ENCODE data around the gene SYNE3. TPM values are rescaled to one million over a fixed set of nuclear protein-coding genes. Genes with fewer than 3 reads are reported as not detected.

The SYNE3 gene
- total RNA-seq, 2 experiments from 2014 or later, result 91.5 TPM

- ChIA-PET CTCF (interaction anchor here (0.8 to 15.0 kb wide), 5 partner anchors 22 to 93 kb away, joined by 3 to 199 read pairs (median 10); partner anchors contain the start of gene SYNE3), POLR2A (interaction anchor here (1.2 to 1.5 kb wide), 2 partner anchors 7 to 11 kb away, joined by 4 read pairs; no protein-coding TSS in a partner anchor)
- Mint-ChIP-seq H3K27me3 (ENCODE audit: low read depth) (no peaks in the 10 kb centered on the region), H3K27ac (peak overlapping the region; percentile 45), H3K9me3 (ENCODE audit: insufficient read depth) (no peaks in the 10 kb centered on the region), H3K4me3 (no peak overlapping the region), H3K36me3 (ENCODE audit: low read depth) (peaks cover 23% of the 10 kb centered on the region), H3K4me1 (ENCODE audit: low read depth) (peaks cover 59% of the 10 kb centered on the region)
- ATAC-seq (no peak), DNase-seq (no peak)
Observed at GRCh38 chr14:95530473-95531276, 14.2 kb upstream of the SYNE3 start.

- DNase-seq (no peak), ATAC-seq (no peak)
- Mint-ChIP-seq H3K27ac (peak overlapping the region; percentile 54), H3K4me1 (ENCODE audit: low read depth) (peaks cover 71% of the 10 kb centered on the region), H3K36me3 (ENCODE audit: low read depth) (peaks cover 22% of the 10 kb centered on the region), H3K4me3 (no peak overlapping the region), H3K9me3 (ENCODE audit: insufficient read depth) (no peaks in the 10 kb centered on the region), H3K27me3 (ENCODE audit: low read depth) (no peaks in the 10 kb centered on the region)
- CTCF ChIA-PET, result interaction anchor here (0.9 to 15.0 kb wide), 5 partner anchors 18 to 94 kb away, joined by 3 to 199 read pairs (median 4); partner anchors contain the start of gene SYNE3
- POLR2A ChIA-PET, result interaction anchor here (0.6 kb wide), 1 partner anchor 371 kb away, joined by 3 read pairs; no protein-coding TSS in a partner anchor
Observed at GRCh38 chr14:95529216-95529615, 12.8 kb upstream of the SYNE3 start.

GRCh38 chr14:95527387-95528002 lies 11.0 kb upstream of the SYNE3 start:
- ATAC-seq (no peak), DNase-seq (peak; percentile 74)
- ChIA-PET POLR2A (interaction anchor here (0.9 to 1.7 kb wide), 3 partner anchors 12 to 75 kb away, joined by 3 to 6 read pairs (median 3); partner anchors contain the start of gene SYNE3), CTCF (interaction anchor here (0.7 to 15.0 kb wide), 26 partner anchors 8 to 102 kb away, joined by 3 to 199 read pairs (median 6); partner anchors contain the start of genes GLRX5 and SYNE3)
- Mint-ChIP-seq H3K27ac (peak overlapping the region; percentile 65), H3K9me3 (ENCODE audit: insufficient read depth) (no peaks in the 10 kb centered on the region), H3K4me3 (no peak overlapping the region), H3K4me1 (ENCODE audit: low read depth) (peaks cover 78% of the 10 kb centered on the region), H3K36me3 (ENCODE audit: low read depth) (peaks cover 19% of the 10 kb centered on the region), H3K27me3 (ENCODE audit: low read depth) (no peaks in the 10 kb centered on the region)

- ATAC-seq, result no peak
- POLR2A ChIA-PET, result interaction anchor here (0.9 to 1.7 kb wide), 3 partner anchors 11 to 75 kb away, joined by 3 to 6 read pairs (median 3); partner anchors contain the start of gene SYNE3
- H3K27me3 Mint-ChIP-seq (ENCODE audit: low read depth), result no peaks in the 10 kb centered on the region
- no peak for DNase-seq
- H3K27ac Mint-ChIP-seq, result peak overlapping the region; percentile 95
- CTCF ChIA-PET, result interaction anchor here (0.7 to 15.0 kb wide), 25 partner anchors 8 to 102 kb away, joined by 3 to 199 read pairs (median 7); partner anchors contain the start of genes GLRX5 and SYNE3
- peaks cover 17% of the 10 kb centered on the region for H3K36me3 Mint-ChIP-seq (ENCODE audit: low read depth)
- H3K4me3 Mint-ChIP-seq, result no peak overlapping the region
- H3K9me3 Mint-ChIP-seq (ENCODE audit: insufficient read depth), result no peaks in the 10 kb centered on the region
- peaks cover 79% of the 10 kb centered on the region for H3K4me1 Mint-ChIP-seq (ENCODE audit: low read depth)
Observed at GRCh38 chr14:95526483-95527386, 10.3 kb upstream of the SYNE3 start.

GRCh38 chr14:95525999-95526398 lies 9.5 kb upstream of the SYNE3 start:
- H3K4me3 Mint-ChIP-seq, result no peak overlapping the region
- H3K27ac Mint-ChIP-seq, result peak overlapping the region; percentile 95

GRCh38 chr14:95524706-95525512 lies 8.5 kb upstream of the SYNE3 start:
- no peak for ATAC-seq
- Mint-ChIP-seq H3K4me3 (peak overlapping the region; percentile 69), H3K4me1 (ENCODE audit: low read depth) (peaks cover 76% of the 10 kb centered on the region), H3K27ac (peak overlapping the region; percentile 95), H3K27me3 (ENCODE audit: low read depth) (no peaks in the 10 kb centered on the region), H3K9me3 (ENCODE audit: insufficient read depth) (no peaks in the 10 kb centered on the region), H3K36me3 (ENCODE audit: low read depth) (peaks cover 14% of the 10 kb centered on the region)
- POLR2A ChIA-PET, result interaction anchor here (2.4 to 3.4 kb wide), 4 partner anchors 9 to 30 kb away, joined by 19 to 60 read pairs (median 22); partner anchors contain the start of gene GLRX5
- no peak for DNase-seq
- CTCF ChIA-PET, result interaction anchor here (2.3 to 15.0 kb wide), 6 partner anchors 9 to 83 kb away, joined by 9 to 199 read pairs (median 18); partner anchors contain the start of genes GLRX5 and SYNE3

More at GRCh38 chr14:95525999-95526398, 9.5 kb upstream of the SYNE3 start:
- CTCF ChIA-PET, result interaction anchor here (1.2 to 15.0 kb wide), 9 partner anchors 10 to 101 kb away, joined by 3 to 199 read pairs (median 22); partner anchors contain the start of genes GLRX5 and SYNE3
- POLR2A ChIA-PET, result interaction anchor here (0.8 to 1.7 kb wide), 2 partner anchors 10 kb away, joined by 3 to 6 read pairs; partner anchors contain the start of gene SYNE3
- no peak for DNase-seq
- H3K9me3 Mint-ChIP-seq (ENCODE audit: insufficient read depth), result no peaks in the 10 kb centered on the region
- peaks cover 79% of the 10 kb centered on the region for H3K4me1 Mint-ChIP-seq (ENCODE audit: low read depth)
- H3K27me3 Mint-ChIP-seq (ENCODE audit: low read depth), result no peaks in the 10 kb centered on the region
- no peak for ATAC-seq
- H3K36me3 Mint-ChIP-seq (ENCODE audit: low read depth), result peaks cover 14% of the 10 kb centered on the region

- H3K9me3 Mint-ChIP-seq (ENCODE audit: insufficient read depth), result no peaks in the 10 kb centered on the region
- peak overlapping the region; percentile 69 for H3K4me3 Mint-ChIP-seq
- peak; percentile 70 for DNase-seq
- ATAC-seq, result peak; percentile 33
- no peaks in the 10 kb centered on the region for H3K27me3 Mint-ChIP-seq (ENCODE audit: low read depth)
- H3K27ac Mint-ChIP-seq, result peak overlapping the region; percentile 95
- H3K36me3 Mint-ChIP-seq (ENCODE audit: low read depth), result peaks cover 11% of the 10 kb centered on the region
- peaks cover 82% of the 10 kb centered on the region for H3K4me1 Mint-ChIP-seq (ENCODE audit: low read depth)
- ChIA-PET POLR2A (interaction anchor here (0.7 to 3.4 kb wide), 14 partner anchors 8 to 1564 kb away, joined by 3 to 60 read pairs (median 6); partner anchors contain the start of genes DICER1 and GLRX5), CTCF (interaction anchor here (1.2 to 15.0 kb wide), 11 partner anchors 10 to 97 kb away, joined by 3 to 199 read pairs (median 9); partner anchors contain the start of genes GLRX5 and SYNE3)
Observed at GRCh38 chr14:95523815-95524448, 7.5 kb upstream of the SYNE3 start.

GRCh38 chr14:95523051-95523814 lies 6.8 kb upstream of the SYNE3 start:
- H3K27ac Mint-ChIP-seq, result peak overlapping the region; percentile 95
- H3K4me1 Mint-ChIP-seq (ENCODE audit: low read depth), result peaks cover 89% of the 10 kb centered on the region
- CTCF ChIA-PET, result interaction anchor here (0.7 to 15.0 kb wide), 12 partner anchors 11 to 96 kb away, joined by 3 to 199 read pairs (median 8); partner anchors contain the start of genes GLRX5 and SYNE3
- no peaks in the 10 kb centered on the region for H3K9me3 Mint-ChIP-seq (ENCODE audit: insufficient read depth)
- H3K27me3 Mint-ChIP-seq (ENCODE audit: low read depth), result no peaks in the 10 kb centered on the region
- peak; percentile 72 for DNase-seq
- peak overlapping the region; percentile 69 for H3K4me3 Mint-ChIP-seq
- H3K36me3 Mint-ChIP-seq (ENCODE audit: low read depth), result peaks cover 11% of the 10 kb centered on the region
- ATAC-seq, result peak; percentile 71
- POLR2A ChIA-PET, result interaction anchor here (0.7 to 3.4 kb wide), 18 partner anchors 8 to 1564 kb away, joined by 3 to 60 read pairs (median 5); partner anchors contain the start of genes DICER1 and GLRX5

- Mint-ChIP-seq H3K27me3 (ENCODE audit: low read depth) (no peaks in the 10 kb centered on the region), H3K9me3 (ENCODE audit: insufficient read depth) (no peaks in the 10 kb centered on the region), H3K4me1 (ENCODE audit: low read depth) (peaks cover 94% of the 10 kb centered on the region), H3K27ac (peak overlapping the region; percentile 95), H3K4me3 (peak overlapping the region; percentile 69), H3K36me3 (ENCODE audit: low read depth) (peaks cover 10% of the 10 kb centered on the region)
- ATAC-seq, result no peak
- DNase-seq, result no peak
- POLR2A ChIA-PET, result interaction anchor here (0.7 to 3.4 kb wide), 13 partner anchors 9 to 80 kb away, joined by 3 to 60 read pairs (median 5); partner anchors contain the start of gene GLRX5
- CTCF ChIA-PET, result interaction anchor here (0.7 to 15.0 kb wide), 9 partner anchors 11 to 96 kb away, joined by 3 to 199 read pairs (median 13); partner anchors contain the start of genes GLRX5 and SYNE3
Observed at GRCh38 chr14:95522556-95522955, 6.1 kb upstream of the SYNE3 start.
